BJ (cell line): Measurements from ENCODE around the gene POLR1D. TPM values are rescaled to one million over a fixed set of nuclear protein-coding genes. Genes with fewer than 3 reads are reported as not detected.
A peak's percentile ranks its signal among the peaks of the same experiment; 100 is the strongest.

ENCODE experiments used
- CTCF ChIA-PET: fragments of 350-600 bp; formaldehyde crosslinking; extraction: SDS; loops from one replicate; lab custom pipeline; 2021; ENCODE audit warnings: antibody characterized with exemption, inconsistent platforms; lab: Yijun Ruan, JAX
- POLR2A ChIA-PET: fragments of 300-600 bp; sonication (Branson Sonifier 250); formaldehyde crosslinking; extraction: SDS; loops from one replicate; lab custom pipeline; 2021; ENCODE audit warnings: antibody characterized with exemption; lab: Charles Lee
- DNase-seq: peaks from one replicate; pipeline ENCODE4 v3.0.0-alpha.2; 2011; ENCODE audit warnings: low read depth
- H3K27me3 ChIP-seq: 2 replicates; pipeline ENCODE4 v1.6.0; 2011; ENCODE audit warnings: low read length; ENCODE audit not compliant: control insufficient read depth, insufficient read depth
- H3K36me3 ChIP-seq: 2 replicates; pipeline ENCODE4 v1.5.1; 2011; ENCODE audit warnings: low read length; ENCODE audit not compliant: control insufficient read depth, insufficient read depth
- H3K4me3 ChIP-seq: 2 replicates; pipeline ENCODE4 v1.5.1; 2011; ENCODE audit warnings: low read depth, mild to moderate bottlenecking, control low read depth, low read length
- polyA minus RNA-seq: library from RNA; depleted of rRNA, polyadenylated mRNA; stranded (reverse); fragments of >200 nt; gene quantifications from 2 replicates; pipeline ENCODE4 v1.2.3, GENCODE V29; 2011; rRNA and poly(A)+ RNA removed
- polyA plus RNA-seq: library from polyadenylated mRNA; depleted of rRNA; stranded (reverse); fragments of >200 nt; gene quantifications from 2 replicates; pipeline ENCODE4 v1.2.3, GENCODE V29; 2011; rRNA removed
- TF ChIP-seq, protein P1 (sequence below): IDR thresholded peaks from 2 replicates; pipeline ENCODE4 v1.5.1; 2011; ENCODE audit warnings: low read depth, mild to moderate bottlenecking, control low read depth, inconsistent platforms, low read length, moderate library complexity; ENCODE audit not compliant: insufficient read depth

The POLR1D gene, protein sequence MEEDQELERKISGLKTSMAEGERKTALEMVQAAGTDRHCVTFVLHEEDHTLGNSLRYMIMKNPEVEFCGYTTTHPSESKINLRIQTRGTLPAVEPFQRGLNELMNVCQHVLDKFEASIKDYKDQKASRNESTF
- polyA plus RNA-seq (79.4 and 105 TPM in 2 replicates), polyA minus RNA-seq (19.1 and 26.1 TPM in 2 replicates)

DNA sequence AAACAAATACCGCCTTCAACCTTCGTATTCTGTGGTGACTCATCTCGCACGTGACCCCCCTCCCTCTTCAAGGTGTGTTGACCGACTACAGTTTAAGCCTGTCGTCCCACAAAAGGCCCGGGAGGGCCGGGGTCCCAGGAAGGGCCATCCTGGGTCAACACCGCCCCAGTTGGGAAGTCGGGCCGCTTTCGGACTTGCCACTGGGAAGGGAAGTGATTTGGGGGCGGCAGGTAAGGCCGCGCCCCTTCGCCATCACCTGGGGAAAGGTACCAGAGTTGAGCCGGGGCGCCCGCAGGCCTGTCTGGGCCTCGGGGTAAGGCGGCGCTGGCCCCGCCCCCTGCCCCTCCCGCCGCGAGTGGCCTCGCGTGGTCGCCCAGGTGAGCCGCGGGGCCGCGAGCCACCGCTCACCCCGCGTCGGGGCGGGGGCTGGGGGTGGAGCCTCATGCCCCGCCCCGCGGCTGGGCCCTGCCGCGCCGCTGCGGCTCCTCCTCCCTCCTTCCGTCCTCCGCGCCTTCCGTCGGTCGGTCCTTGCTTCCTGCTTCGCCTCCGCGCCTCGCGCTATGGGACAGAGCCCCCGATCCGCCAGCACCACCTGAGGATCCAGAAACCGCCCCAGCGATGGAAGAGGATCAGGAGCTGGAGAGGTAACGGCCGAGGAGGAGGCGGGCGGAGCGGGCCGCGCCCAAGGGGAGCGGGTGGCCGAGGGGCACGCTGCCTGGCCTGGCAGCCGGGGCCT lies at the start of gene POLR1D:
TSS of gene POLR1D (plus strand) at position 527 of the 736 bp plus-strand sequence. CDS start at position 619, 92 bp downstream.
- no peaks in the 10 kb centered on the region for H3K36me3 ChIP-seq
- DNase-seq = no peak
- H3K27me3 ChIP-seq = no peaks in the 10 kb centered on the region
- ChIA-PET CTCF (interaction anchor here (0.7 to 2.6 kb wide), 4 partner anchors 12 to 80 kb away, joined by 3 to 10 read pairs (median 4); no protein-coding TSS in a partner anchor), POLR2A (interaction anchor here (1.0 kb wide), 1 partner anchor 23 kb away, joined by 3 read pairs; no protein-coding TSS in a partner anchor)
- TF ChIP-seq, protein P1, sequence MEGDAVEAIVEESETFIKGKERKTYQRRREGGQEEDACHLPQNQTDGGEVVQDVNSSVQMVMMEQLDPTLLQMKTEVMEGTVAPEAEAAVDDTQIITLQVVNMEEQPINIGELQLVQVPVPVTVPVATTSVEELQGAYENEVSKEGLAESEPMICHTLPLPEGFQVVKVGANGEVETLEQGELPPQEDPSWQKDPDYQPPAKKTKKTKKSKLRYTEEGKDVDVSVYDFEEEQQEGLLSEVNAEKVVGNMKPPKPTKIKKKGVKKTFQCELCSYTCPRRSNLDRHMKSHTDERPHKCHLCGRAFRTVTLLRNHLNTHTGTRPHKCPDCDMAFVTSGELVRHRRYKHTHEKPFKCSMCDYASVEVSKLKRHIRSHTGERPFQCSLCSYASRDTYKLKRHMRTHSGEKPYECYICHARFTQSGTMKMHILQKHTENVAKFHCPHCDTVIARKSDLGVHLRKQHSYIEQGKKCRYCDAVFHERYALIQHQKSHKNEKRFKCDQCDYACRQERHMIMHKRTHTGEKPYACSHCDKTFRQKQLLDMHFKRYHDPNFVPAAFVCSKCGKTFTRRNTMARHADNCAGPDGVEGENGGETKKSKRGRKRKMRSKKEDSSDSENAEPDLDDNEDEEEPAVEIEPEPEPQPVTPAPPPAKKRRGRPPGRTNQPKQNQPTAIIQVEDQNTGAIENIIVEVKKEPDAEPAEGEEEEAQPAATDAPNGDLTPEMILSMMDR = no peak
- H3K4me3 ChIP-seq = peak within 1 kb of the TSS; percentile 87

DNA sequence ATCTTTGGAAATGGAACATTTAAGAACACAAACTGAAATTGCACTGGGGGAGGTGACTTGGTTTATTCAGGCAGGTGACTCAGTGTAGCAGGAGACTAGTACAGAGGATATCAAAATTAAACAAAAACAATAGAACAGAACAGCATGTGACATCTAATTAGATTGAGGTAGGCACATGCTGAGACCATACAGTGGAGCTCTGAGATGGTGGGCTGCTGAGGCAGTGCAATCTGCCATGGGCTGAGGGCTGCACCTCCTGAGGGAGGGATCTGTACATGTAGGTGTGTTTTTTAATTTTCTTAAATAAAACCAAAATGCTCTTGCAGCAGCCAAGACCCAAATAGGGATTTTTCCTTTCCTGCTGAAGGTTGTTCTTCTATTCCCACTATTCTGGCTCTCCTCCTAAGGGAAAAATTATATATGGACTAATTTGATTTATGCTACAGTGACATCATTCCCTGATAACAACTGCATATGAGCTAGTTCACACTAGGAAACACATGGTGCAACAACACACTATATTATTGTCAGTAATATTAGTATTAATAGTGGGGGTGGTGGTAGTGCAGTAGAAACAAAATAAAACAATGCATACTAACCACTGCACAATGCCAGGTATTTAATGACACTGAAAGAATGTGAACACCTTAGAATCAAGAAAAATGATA lies 49.3 kb upstream of the POLR1D start:
- ChIA-PET POLR2A (no interaction called here), CTCF (interaction anchor here (0.6 to 0.7 kb wide), 2 partner anchors 13 to 30 kb away, joined by 3 read pairs; no protein-coding TSS in a partner anchor)
- H3K36me3 ChIP-seq = peaks cover 2% of the 10 kb centered on the region; the same call in 1 of the 2 replicates
- no peaks in the 10 kb centered on the region for H3K27me3 ChIP-seq
- DNase-seq = no peak
- TF ChIP-seq, protein P1 = no peak
- H3K4me3 ChIP-seq = no peak overlapping the region

DNA sequence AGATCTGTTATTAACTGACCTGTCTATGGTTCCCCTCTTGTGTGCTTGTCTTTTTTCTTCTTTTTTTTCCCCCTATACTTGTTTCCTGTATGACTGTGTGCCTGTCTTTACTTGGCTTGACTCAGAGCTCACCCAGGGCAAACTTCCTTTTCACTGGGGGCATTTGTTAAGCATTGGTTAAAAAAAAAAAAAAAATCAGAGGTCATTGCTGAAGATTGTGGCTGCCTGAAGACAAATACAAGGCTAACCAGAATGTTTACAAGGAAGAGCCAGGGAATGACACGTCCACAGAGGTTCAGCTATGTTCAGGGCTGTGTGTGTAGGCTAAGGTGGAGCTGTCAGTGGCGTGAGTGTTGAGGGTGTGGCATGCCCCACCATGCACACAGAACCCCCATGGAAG lies 48.4 kb upstream of the POLR1D start:
- peak; percentile 1 for DNase-seq
- no peak overlapping the region for H3K4me3 ChIP-seq
- H3K36me3 ChIP-seq = peaks cover 2% of the 10 kb centered on the region; the same call in 1 of the 2 replicates
- H3K27me3 ChIP-seq = no peaks in the 10 kb centered on the region
- ChIA-PET POLR2A (no interaction called here), CTCF (interaction anchor here (0.5 to 1.3 kb wide), 3 partner anchors 8 to 815 kb away, joined by 3 to 4 read pairs (median 4); no protein-coding TSS in a partner anchor)
- TF ChIP-seq, protein P1 = no peak

DNA sequence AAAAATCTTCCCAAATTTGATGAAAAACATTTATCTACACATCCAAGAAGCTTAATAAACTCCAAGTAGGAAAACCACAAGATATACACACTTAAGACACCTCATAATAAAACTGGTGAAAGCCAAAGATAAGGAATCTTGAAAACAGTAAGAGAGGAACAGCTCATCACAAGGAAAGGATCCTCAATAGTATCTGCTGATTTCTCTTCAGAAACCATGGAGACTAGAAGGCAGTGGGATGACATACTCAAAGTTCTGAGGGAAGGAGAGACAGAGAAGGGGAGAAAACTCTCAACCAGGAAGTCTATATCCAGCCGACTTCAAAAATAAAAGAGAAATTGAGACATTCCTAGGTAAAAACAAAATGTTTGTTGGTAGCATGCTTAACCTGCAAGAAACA lies 47.0 kb upstream of the POLR1D start:
- CTCF ChIA-PET = interaction anchor here (1.3 kb wide), 1 partner anchor 10 kb away, joined by 4 read pairs; no protein-coding TSS in a partner anchor
- H3K36me3 ChIP-seq = no peaks in the 10 kb centered on the region
- H3K27me3 ChIP-seq = no peaks in the 10 kb centered on the region
- TF ChIP-seq, protein P1 = no peak
- no peak for DNase-seq
- POLR2A ChIA-PET = no interaction called here
- H3K4me3 ChIP-seq = no peak overlapping the region
